Transverse colon (tissue), 4 donors: ENCODE measurements around the gene TAX1BP1.

ENCODE experiments used
- CTCF ChIP-seq, 5 experiments: fragments of 200-600 bp in 3 of 5; fragments of 450-650 bp in 2 of 5; sonication (generic) in 3 of 5; IDR thresholded peaks; 1 replicate in 2 of 5; 2 replicates in 3 of 5; pipeline ENCODE4 v1.5.1; 2016 to 2017; ENCODE audit warnings: antibody characterized with exemption in 5 of 5, inconsistent platforms in 3 of 5, mild to moderate bottlenecking in 2 of 5, moderate library complexity in 1 of 5
- POLR2A ChIP-seq: fragments of 450-650 bp; IDR thresholded peaks from one replicate; pipeline ENCODE4 v1.6.1; 2016; ENCODE audit warnings: antibody characterized with exemption, mild to moderate bottlenecking, moderate library complexity
- POLR2AphosphoS5 ChIP-seq, 3 donors: sonication (generic); formaldehyde crosslinking; IDR thresholded peaks; one replicate each; pipeline ENCODE4 v1.6.1; 2016; ENCODE audit warnings: antibody characterized with exemption in 3 of 3

GRCh38 chr7:27875832-27876231 is 135.9 kb downstream of the TAX1BP1 start:
- TF ChIP-seq CTCF (IDR thresholded peaks at IDR 0.05) = no peak
- no peak for TF ChIP-seq POLR2AphosphoS5 (IDR thresholded peaks at IDR 0.05)
- no peak for TF ChIP-seq POLR2A
